ENCODE results near the gene COBL. TPM values are rescaled to one million over a fixed set of nuclear protein-coding genes. Genes with fewer than 3 reads are reported as not detected.

COBL gene
- polyA plus RNA-seq, 1 donor (not counting 4 experiments of a cell fraction or from before 2014, with no cell fraction given) = 4.5 TPM

DNA sequence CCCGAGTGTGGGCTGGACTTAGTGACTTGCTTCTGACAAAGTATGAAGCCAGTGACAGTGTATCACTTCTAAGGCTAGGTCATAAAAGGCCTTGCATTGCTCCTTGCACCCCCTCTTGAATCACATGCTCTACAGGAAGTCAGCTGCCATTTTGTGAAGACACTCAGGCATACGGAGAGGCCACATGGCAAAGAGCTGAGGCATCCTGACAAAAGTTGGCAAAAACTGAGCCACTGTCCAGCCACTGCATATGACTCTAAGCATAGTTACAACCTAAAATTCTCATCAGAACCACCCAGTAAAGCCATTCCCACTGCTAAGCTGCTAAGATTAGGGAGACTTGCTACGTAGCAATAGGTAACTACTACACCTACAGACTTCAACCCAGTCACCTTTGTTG, 18.6 kb downstream of the COBL start:
- Histone ChIP-seq H4K20me1 (ENCODE audit: control insufficient read depth, extremely low read depth, insufficient read depth, low read length) (no peaks in the 10 kb centered on the region), H3K9ac (ENCODE audit: control insufficient read depth, extremely low read depth, insufficient read depth, low read length) (no peak overlapping the region), H3K4me1 (ENCODE audit: control insufficient read depth, extremely low read depth, insufficient read depth, low read length) (peaks cover 10% of the 10 kb centered on the region), H3K27ac (ENCODE audit: control insufficient read depth, insufficient read depth, low read length) (no peak overlapping the region), H3K4me2 (ENCODE audit: control insufficient read depth, extremely low read depth, insufficient read depth, low read depth, low read length) (no peak overlapping the region), H3K27me3 (ENCODE audit: control insufficient read depth, extremely low read depth, insufficient read depth, low read length) (no peaks in the 10 kb centered on the region), H3K9me1 (ENCODE audit: control insufficient read depth, extremely low read depth, insufficient read depth, low read length) (no peaks in the 10 kb centered on the region), H2AFZ (ENCODE audit: control insufficient read depth, low read length) (no peak overlapping the region), H3K4me3 (ENCODE audit: control insufficient read depth in 2 of 3, extremely low read depth in 1 of 3, insufficient read depth in 2 of 3, low read depth in 1 of 3, low read length in 3 of 3) (no peak overlapping the region), H3K9me3 (ENCODE audit: control insufficient read depth, low read depth, low read length) (no peaks in the 10 kb centered on the region), H3K36me3 (ENCODE audit: control insufficient read depth in 2 of 2, extremely low read depth in 1 of 2, insufficient read depth in 2 of 2, low read length in 2 of 2) (no peaks in the 10 kb centered on the region), H3K79me2 (ENCODE audit: control insufficient read depth, insufficient read depth, low read length) (no peaks in the 10 kb centered on the region)
- TF ChIP-seq EZH2 (IDR thresholded peaks at IDR 0.05; ENCODE audit: low read length) = no peak
- TF ChIP-seq, protein P1, sequence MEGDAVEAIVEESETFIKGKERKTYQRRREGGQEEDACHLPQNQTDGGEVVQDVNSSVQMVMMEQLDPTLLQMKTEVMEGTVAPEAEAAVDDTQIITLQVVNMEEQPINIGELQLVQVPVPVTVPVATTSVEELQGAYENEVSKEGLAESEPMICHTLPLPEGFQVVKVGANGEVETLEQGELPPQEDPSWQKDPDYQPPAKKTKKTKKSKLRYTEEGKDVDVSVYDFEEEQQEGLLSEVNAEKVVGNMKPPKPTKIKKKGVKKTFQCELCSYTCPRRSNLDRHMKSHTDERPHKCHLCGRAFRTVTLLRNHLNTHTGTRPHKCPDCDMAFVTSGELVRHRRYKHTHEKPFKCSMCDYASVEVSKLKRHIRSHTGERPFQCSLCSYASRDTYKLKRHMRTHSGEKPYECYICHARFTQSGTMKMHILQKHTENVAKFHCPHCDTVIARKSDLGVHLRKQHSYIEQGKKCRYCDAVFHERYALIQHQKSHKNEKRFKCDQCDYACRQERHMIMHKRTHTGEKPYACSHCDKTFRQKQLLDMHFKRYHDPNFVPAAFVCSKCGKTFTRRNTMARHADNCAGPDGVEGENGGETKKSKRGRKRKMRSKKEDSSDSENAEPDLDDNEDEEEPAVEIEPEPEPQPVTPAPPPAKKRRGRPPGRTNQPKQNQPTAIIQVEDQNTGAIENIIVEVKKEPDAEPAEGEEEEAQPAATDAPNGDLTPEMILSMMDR (optimal IDR thresholded peaks at IDR 0.05 in 1 of 3, IDR thresholded peaks at IDR 0.05 in 1 of 3, conservative IDR thresholded peaks at IDR 0.05 in 1 of 3; ENCODE audit: extremely low read depth in 1 of 3, insufficient read depth in 2 of 3, low read length in 3 of 3) = no peak
- DNase-seq (ENCODE audit: low read depth, low spot score) (no peak), FAIRE-seq (no peak)
- dilution Hi-C loops (cut with MboI; ENCODE audit: extremely low pct_ligation_motif_present, low sequenced_read_pairs) = no loop called here

DNA sequence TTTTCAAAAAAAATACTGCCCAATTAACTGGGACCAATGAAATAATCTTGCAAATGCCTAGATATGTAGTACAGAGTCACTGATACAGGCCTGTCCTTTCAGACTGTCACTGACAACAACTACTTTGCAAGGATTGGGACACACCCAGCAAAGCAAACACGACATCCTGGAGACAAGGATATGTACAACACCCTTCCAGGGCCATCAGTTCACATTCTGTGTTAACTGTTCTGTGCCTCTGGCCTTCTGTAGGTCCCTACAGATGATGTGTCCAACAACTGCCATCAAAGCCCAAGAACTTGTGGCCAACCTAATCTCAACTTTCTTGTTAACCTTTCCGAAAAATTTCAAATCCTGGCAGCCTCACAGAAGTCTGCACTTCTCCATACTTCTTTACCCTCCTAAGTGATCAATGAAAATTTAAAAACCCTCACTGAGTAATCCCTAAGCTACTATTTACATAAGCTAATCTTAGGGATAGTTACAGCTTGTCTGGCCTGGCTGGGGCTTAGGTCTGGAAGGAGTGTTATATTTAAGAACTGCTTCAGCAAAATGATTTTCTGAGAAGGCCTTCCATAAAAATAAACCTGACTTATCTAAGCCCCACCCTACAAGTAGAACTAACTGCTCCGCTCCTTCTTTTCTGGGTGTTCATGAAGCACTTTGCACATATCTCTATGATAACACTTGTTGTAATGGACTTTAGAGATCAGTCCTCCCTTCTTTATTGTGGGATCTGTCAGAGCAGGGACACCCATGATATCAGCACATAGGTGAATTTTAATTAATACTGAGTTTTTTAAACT, 21.0 kb downstream of the COBL start:
- no peak overlapping the region for H3K4me3 ChIP-seq (ENCODE audit: control insufficient read depth in 2 of 3, extremely low read depth in 1 of 3, insufficient read depth in 2 of 3, low read depth in 1 of 3, low read length in 3 of 3)
- H4K20me1 ChIP-seq (ENCODE audit: control insufficient read depth, extremely low read depth, insufficient read depth, low read length) = no peaks in the 10 kb centered on the region
- no peaks in the 10 kb centered on the region for H3K27me3 ChIP-seq (ENCODE audit: control insufficient read depth, extremely low read depth, insufficient read depth, low read length)
- H3K4me2 ChIP-seq (ENCODE audit: control insufficient read depth, extremely low read depth, insufficient read depth, low read depth, low read length) = no peak overlapping the region
- FAIRE-seq (no peak), DNase-seq (ENCODE audit: low read depth, low spot score) (no peak)
- H2AFZ ChIP-seq (ENCODE audit: control insufficient read depth, low read length) = no peak overlapping the region
- TF ChIP-seq EZH2 (IDR thresholded peaks at IDR 0.05; ENCODE audit: low read length) = no peak
- TF ChIP-seq, protein P1 (optimal IDR thresholded peaks at IDR 0.05 in 1 of 3, IDR thresholded peaks at IDR 0.05 in 1 of 3, conservative IDR thresholded peaks at IDR 0.05 in 1 of 3; ENCODE audit: extremely low read depth in 1 of 3, insufficient read depth in 2 of 3, low read length in 3 of 3) = no peak
- H3K36me3 ChIP-seq (ENCODE audit: control insufficient read depth in 2 of 2, extremely low read depth in 1 of 2, insufficient read depth in 2 of 2, low read length in 2 of 2) = no peaks in the 10 kb centered on the region
- dilution Hi-C loops (cut with MboI; ENCODE audit: extremely low pct_ligation_motif_present, low sequenced_read_pairs) = no loop called here
- no peak overlapping the region for H3K27ac ChIP-seq (ENCODE audit: control insufficient read depth, insufficient read depth, low read length)
- H3K79me2 ChIP-seq (ENCODE audit: control insufficient read depth, insufficient read depth, low read length) = no peaks in the 10 kb centered on the region
- H3K9me1 ChIP-seq (ENCODE audit: control insufficient read depth, extremely low read depth, insufficient read depth, low read length) = no peaks in the 10 kb centered on the region
- H3K9me3 ChIP-seq (ENCODE audit: control insufficient read depth, low read depth, low read length) = no peaks in the 10 kb centered on the region
- H3K9ac ChIP-seq (ENCODE audit: control insufficient read depth, extremely low read depth, insufficient read depth, low read length) = no peak overlapping the region
- peaks cover 10% of the 10 kb centered on the region for H3K4me1 ChIP-seq (ENCODE audit: control insufficient read depth, extremely low read depth, insufficient read depth, low read length)
